ENCODE results near the gene GK2.

The GK2 gene

GRCh38 chr4:79408063-79408462 is at the start of gene GK2:
TSS of gene GK2 (minus strand) at chr4:79408228. CDS start at chr4:79408200, 28 bp downstream.
- no peaks in the 10 kb centered on the region for H3K4me1 ChIP-seq (ENCODE audit: insufficient read depth, low read length)
- no peak for DNase-seq
- no peak for TF ChIP-seq EZH2 (IDR thresholded peaks at IDR 0.05; ENCODE audit: borderline replicate concordance, low read depth, low read length, severe bottlenecking)
- TF ChIP-seq, protein P1, sequence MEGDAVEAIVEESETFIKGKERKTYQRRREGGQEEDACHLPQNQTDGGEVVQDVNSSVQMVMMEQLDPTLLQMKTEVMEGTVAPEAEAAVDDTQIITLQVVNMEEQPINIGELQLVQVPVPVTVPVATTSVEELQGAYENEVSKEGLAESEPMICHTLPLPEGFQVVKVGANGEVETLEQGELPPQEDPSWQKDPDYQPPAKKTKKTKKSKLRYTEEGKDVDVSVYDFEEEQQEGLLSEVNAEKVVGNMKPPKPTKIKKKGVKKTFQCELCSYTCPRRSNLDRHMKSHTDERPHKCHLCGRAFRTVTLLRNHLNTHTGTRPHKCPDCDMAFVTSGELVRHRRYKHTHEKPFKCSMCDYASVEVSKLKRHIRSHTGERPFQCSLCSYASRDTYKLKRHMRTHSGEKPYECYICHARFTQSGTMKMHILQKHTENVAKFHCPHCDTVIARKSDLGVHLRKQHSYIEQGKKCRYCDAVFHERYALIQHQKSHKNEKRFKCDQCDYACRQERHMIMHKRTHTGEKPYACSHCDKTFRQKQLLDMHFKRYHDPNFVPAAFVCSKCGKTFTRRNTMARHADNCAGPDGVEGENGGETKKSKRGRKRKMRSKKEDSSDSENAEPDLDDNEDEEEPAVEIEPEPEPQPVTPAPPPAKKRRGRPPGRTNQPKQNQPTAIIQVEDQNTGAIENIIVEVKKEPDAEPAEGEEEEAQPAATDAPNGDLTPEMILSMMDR (IDR thresholded peaks at IDR 0.05; ENCODE audit: borderline replicate concordance, extremely low read depth, low read length, poor library complexity, severe bottlenecking), result no peak

GRCh38 chr4:79455216-79455615 is 47.2 kb upstream of the GK2 start:
- no peak for TF ChIP-seq EZH2 (IDR thresholded peaks at IDR 0.05; ENCODE audit: borderline replicate concordance, low read depth, low read length, severe bottlenecking)
- TF ChIP-seq, protein P1 (IDR thresholded peaks at IDR 0.05; ENCODE audit: borderline replicate concordance, extremely low read depth, low read length, poor library complexity, severe bottlenecking), result no peak
- Histone ChIP-seq H3K4me2 (ENCODE audit: insufficient read depth, low read length) (no peak overlapping the region), H3K4me1 (ENCODE audit: insufficient read depth, low read length) (no peaks in the 10 kb centered on the region), H4K20me1 (ENCODE audit: insufficient read depth, low read length) (no peaks in the 10 kb centered on the region), H3K9ac (ENCODE audit: low read depth, low read length) (no peak overlapping the region), H3K79me2 (ENCODE audit: insufficient read depth, low read length) (no peaks in the 10 kb centered on the region), H3K36me3 (ENCODE audit: insufficient read depth, low read length) (no peaks in the 10 kb centered on the region), H3K9me3 (ENCODE audit: insufficient read depth, low read length, severe bottlenecking) (no peaks in the 10 kb centered on the region), H2AFZ (ENCODE audit: low read depth, low read length) (no peak overlapping the region), H3K27ac (ENCODE audit: low read length) (no peak overlapping the region), H3K4me3 (ENCODE audit: low read depth in 1 of 2, low read length in 2 of 2) (no peak overlapping the region), H3K27me3 (ENCODE audit: insufficient read depth, low read length, poor library complexity) (no peaks in the 10 kb centered on the region)
- DNase-seq (no peak), ATAC-seq (ENCODE audit: insufficient read depth, low read depth) (no peak)

More at GRCh38 chr4:79408063-79408462, at the start of gene GK2:
- no peaks in the 10 kb centered on the region for H3K79me2 ChIP-seq (ENCODE audit: insufficient read depth, low read length)
- H3K27me3 ChIP-seq (ENCODE audit: insufficient read depth, low read length, poor library complexity), result no peaks in the 10 kb centered on the region
- no peak for ATAC-seq (ENCODE audit: insufficient read depth, low read depth)
- no peak within 1 kb of the TSS for H2AFZ ChIP-seq (ENCODE audit: low read depth, low read length)
- no peaks in the 10 kb centered on the region for H3K36me3 ChIP-seq (ENCODE audit: insufficient read depth, low read length)
- H3K27ac ChIP-seq (ENCODE audit: low read length), result no peak within 1 kb of the TSS
- H3K9me3 ChIP-seq (ENCODE audit: insufficient read depth, low read length, severe bottlenecking), result no peaks in the 10 kb centered on the region
- H3K4me2 ChIP-seq (ENCODE audit: insufficient read depth, low read length), result no peak within 1 kb of the TSS
- no peaks in the 10 kb centered on the region for H4K20me1 ChIP-seq (ENCODE audit: insufficient read depth, low read length)
- no peak within 1 kb of the TSS for H3K9ac ChIP-seq (ENCODE audit: low read depth, low read length)
- H3K4me3 ChIP-seq (ENCODE audit: low read depth in 1 of 2, low read length in 2 of 2), result no peak within 1 kb of the TSS

GRCh38 chr4:79454656-79455055 is 46.6 kb upstream of the GK2 start:
- Histone ChIP-seq H3K79me2 (ENCODE audit: insufficient read depth, low read length) (no peaks in the 10 kb centered on the region), H2AFZ (ENCODE audit: low read depth, low read length) (no peak overlapping the region), H3K4me3 (ENCODE audit: low read depth in 1 of 2, low read length in 2 of 2) (no peak overlapping the region), H3K27me3 (ENCODE audit: insufficient read depth, low read length, poor library complexity) (no peaks in the 10 kb centered on the region), H3K4me2 (ENCODE audit: insufficient read depth, low read length) (no peak overlapping the region), H3K9ac (ENCODE audit: low read depth, low read length) (no peak overlapping the region), H3K4me1 (ENCODE audit: insufficient read depth, low read length) (no peaks in the 10 kb centered on the region), H4K20me1 (ENCODE audit: insufficient read depth, low read length) (no peaks in the 10 kb centered on the region), H3K9me3 (ENCODE audit: insufficient read depth, low read length, severe bottlenecking) (no peaks in the 10 kb centered on the region), H3K36me3 (ENCODE audit: insufficient read depth, low read length) (no peaks in the 10 kb centered on the region), H3K27ac (ENCODE audit: low read length) (no peak overlapping the region)
- no peak for DNase-seq
- ATAC-seq (ENCODE audit: insufficient read depth, low read depth), result no peak
- TF ChIP-seq EZH2 (IDR thresholded peaks at IDR 0.05; ENCODE audit: borderline replicate concordance, low read depth, low read length, severe bottlenecking), result no peak
- TF ChIP-seq, protein P1 (IDR thresholded peaks at IDR 0.05; ENCODE audit: borderline replicate concordance, extremely low read depth, low read length, poor library complexity, severe bottlenecking), result no peak

GRCh38 chr4:79450053-79450452 is 42.0 kb upstream of the GK2 start:
- TF ChIP-seq, protein P1 (IDR thresholded peaks at IDR 0.05; ENCODE audit: borderline replicate concordance, extremely low read depth, low read length, poor library complexity, severe bottlenecking), result no peak
- no peak for TF ChIP-seq EZH2 (IDR thresholded peaks at IDR 0.05; ENCODE audit: borderline replicate concordance, low read depth, low read length, severe bottlenecking)
- DNase-seq (no peak), ATAC-seq (ENCODE audit: insufficient read depth, low read depth) (no peak)
- Histone ChIP-seq H3K79me2 (ENCODE audit: insufficient read depth, low read length) (no peaks in the 10 kb centered on the region), H3K27ac (ENCODE audit: low read length) (no peak overlapping the region), H2AFZ (ENCODE audit: low read depth, low read length) (no peak overlapping the region), H3K4me3 (ENCODE audit: low read depth in 1 of 2, low read length in 2 of 2) (no peak overlapping the region), H3K9me3 (ENCODE audit: insufficient read depth, low read length, severe bottlenecking) (no peaks in the 10 kb centered on the region), H3K27me3 (ENCODE audit: insufficient read depth, low read length, poor library complexity) (no peaks in the 10 kb centered on the region), H3K4me2 (ENCODE audit: insufficient read depth, low read length) (no peak overlapping the region), H3K36me3 (ENCODE audit: insufficient read depth, low read length) (no peaks in the 10 kb centered on the region), H3K9ac (ENCODE audit: low read depth, low read length) (no peak overlapping the region), H3K4me1 (ENCODE audit: insufficient read depth, low read length) (no peaks in the 10 kb centered on the region), H4K20me1 (ENCODE audit: insufficient read depth, low read length) (no peaks in the 10 kb centered on the region)

All from DND-41 (cell line).